HuH-7.5 (cell line): Measurements from ENCODE around the gene CHAD.
A peak's percentile ranks its signal among the peaks of the same experiment; 100 is the strongest.
"Not testable (repeated sequence)": the region's sequence is repeated elsewhere in the genome, so short reads cannot be mapped to it uniquely, and the experiment has no call there.

Experiments
- DNase-seq: peaks from one replicate; pipeline ENCODE4 v3.0.0; 2011; ENCODE audit warnings: low spot score

Gene CHAD

GRCh38 chr17:50495217-50495823 lies 26.6 kb upstream of the CHAD start:
- no peak for DNase-seq

GRCh38 chr17:50493744-50494143 lies 25.1 kb upstream of the CHAD start:
- no peak for DNase-seq

GRCh38 chr17:50492214-50492613 lies 23.5 kb upstream of the CHAD start:
- DNase-seq: no peak

- no peak for DNase-seq
Measured at GRCh38 chr17:50491505-50491904, 22.8 kb upstream of the CHAD start.

- no peak for DNase-seq
Measured at GRCh38 chr17:50488880-50489279, 20.2 kb upstream of the CHAD start.

- DNase-seq: no peak
Measured at GRCh38 chr17:50487213-50488096, 18.8 kb upstream of the CHAD start.

- DNase-seq: no peak
Measured at GRCh38 chr17:50484386-50485155, 15.9 kb upstream of the CHAD start.

GRCh38 chr17:50483266-50483665 lies 14.6 kb upstream of the CHAD start:
- no peak for DNase-seq

GRCh38 chr17:50482516-50482915 lies 13.8 kb upstream of the CHAD start:
- peak; percentile 86 for DNase-seq

GRCh38 chr17:50482110-50482509 lies 13.4 kb upstream of the CHAD start:
- no peak for DNase-seq

GRCh38 chr17:50481648-50482047 lies 13.0 kb upstream of the CHAD start:
- no peak for DNase-seq

GRCh38 chr17:50480854-50481490 lies 12.3 kb upstream of the CHAD start:
- DNase-seq: no peak

- no peak for DNase-seq
Measured at GRCh38 chr17:50480142-50480764, 11.6 kb upstream of the CHAD start.

- DNase-seq: peak; percentile 90
Measured at GRCh38 chr17:50479522-50480141, 11.0 kb upstream of the CHAD start.

GRCh38 chr17:50478391-50479381 lies 10.0 kb upstream of the CHAD start, which contains the start of gene RSAD1:
RSAD1 (plus strand) TSS chr17:50478860; CDS start chr17:50478885, 25 bp downstream.
- peak; percentile 86 for DNase-seq

- no peak for DNase-seq
Measured at GRCh38 chr17:50477976-50478375, 9.3 kb upstream of the CHAD start.

- DNase-seq: no peak
Measured at GRCh38 chr17:50476545-50477315, 8.1 kb upstream of the CHAD start.

GRCh38 chr17:50475775-50476544 lies 7.3 kb upstream of the CHAD start:
- DNase-seq: not testable (repeated sequence)
